Lung (tissue), 12 donors: ENCODE results near the gene COL4A3. TPM values are rescaled to one million over a fixed set of nuclear protein-coding genes. Genes with fewer than 3 reads are reported as not detected.
A peak's percentile ranks its signal among the peaks of the same experiment; 100 is the strongest.
"Not testable (repeated sequence)": the region's sequence is repeated elsewhere in the genome, so short reads cannot be mapped to it uniquely, and the experiment has no call there.

Experiments
- ATAC-seq: fragments of 200-7000 bp; cut with Tn5 transposase; one replicate; pipeline ENCODE4 v1.9.1; 2020; ENCODE audit warnings: moderate number of reproducible peaks; ENCODE audit not compliant: insufficient read depth, low FRiP score
- DNase-seq, 3 donors: peaks; one replicate each; pipeline ENCODE4 v3.0.0-alpha.2; 2013 to 2017
- H3K27ac ChIP-seq, 2 donors: one replicate each; pipeline ENCODE4 v1.5.1; 2013; ENCODE audit warnings: mild to moderate bottlenecking in 2 of 2, moderate library complexity in 2 of 2, control low read depth in 1 of 2, inconsistent platforms in 1 of 2, low read depth in 1 of 2, low read length in 1 of 2
- H3K27me3 ChIP-seq, 3 donors: one replicate each; pipeline ENCODE4 v1.5.1; 2013; ENCODE audit warnings: low read length in 2 of 3; ENCODE audit not compliant: control insufficient read depth in 3 of 3, insufficient read depth in 3 of 3
- H3K36me3 ChIP-seq, 4 donors: one replicate each; pipeline ENCODE4 v1.5.1; 2013; ENCODE audit warnings: low read length in 4 of 4, mild to moderate bottlenecking in 1 of 4, moderate library complexity in 1 of 4; ENCODE audit not compliant: control insufficient read depth in 4 of 4, insufficient read depth in 4 of 4
- H3K4me1 ChIP-seq, 5 donors: one replicate each; pipeline ENCODE4 v1.5.1; 2013; ENCODE audit warnings: low read length in 5 of 5, mild to moderate bottlenecking in 2 of 5, moderate library complexity in 1 of 5; ENCODE audit not compliant: control insufficient read depth in 5 of 5, insufficient read depth in 5 of 5
- H3K4me3 ChIP-seq: one replicate; pipeline ENCODE4 v1.5.1; 2013; ENCODE audit warnings: mild to moderate bottlenecking, control low read depth, moderate library complexity
- H3K9ac ChIP-seq, 2 donors: one replicate each; pipeline ENCODE4 v1.5.1; 2013; ENCODE audit warnings: low read length in 2 of 2, control low read depth in 1 of 2; ENCODE audit not compliant: insufficient read depth in 1 of 2
- H3K9me3 ChIP-seq, 4 donors: one replicate each; pipeline ENCODE4 v1.5.1; 2013; ENCODE audit warnings: low read length in 3 of 4, mild to moderate bottlenecking in 1 of 4, moderate library complexity in 1 of 4; ENCODE audit not compliant: control insufficient read depth in 4 of 4, insufficient read depth in 3 of 4
- WGBS, 2 donors: extraction: QIAGEN DNeasy Blood & Tissue Kit; methylation state at CpG; one replicate each; pipeline ENCODE4 v1.1.7; 2013; 5-methylcytosine and 5-hydroxymethylcytosine counted together
- polyA plus RNA-seq, 2 donors: library from polyadenylated mRNA; stranded (reverse); fragments of 200-250 nt; gene quantifications; one replicate each; pipeline ENCODE4 v1.2.1, GENCODE V29; 2013
- total RNA-seq, 2 donors: library from RNA; depleted of rRNA in 1 of 2; stranded (reverse); fragments of >200 nt in 1 of 2; gene quantifications; one replicate each; pipeline ENCODE4 v1.2.1, GENCODE V29; 2014 to 2021
- TF ChIP-seq, protein P1 (sequence below): IDR thresholded peaks from 2 replicates; pipeline ENCODE4 v1.5.1; 2012; ENCODE audit warnings: mild to moderate bottlenecking; ENCODE audit errors: control extremely low read depth, extremely low read depth
- donor health status: control.
- donor health status: control.
- donor health status: Bipolar disorder and iron deficiency.
- donor health status: healthy.
- donor health status: DM: yes; HTN: yes; CAD: no.

COL4A3 gene
- total and polyA plus RNA-seq, 4 donors = 3.5 to 34.2 (median 20.2) TPM

DNA sequence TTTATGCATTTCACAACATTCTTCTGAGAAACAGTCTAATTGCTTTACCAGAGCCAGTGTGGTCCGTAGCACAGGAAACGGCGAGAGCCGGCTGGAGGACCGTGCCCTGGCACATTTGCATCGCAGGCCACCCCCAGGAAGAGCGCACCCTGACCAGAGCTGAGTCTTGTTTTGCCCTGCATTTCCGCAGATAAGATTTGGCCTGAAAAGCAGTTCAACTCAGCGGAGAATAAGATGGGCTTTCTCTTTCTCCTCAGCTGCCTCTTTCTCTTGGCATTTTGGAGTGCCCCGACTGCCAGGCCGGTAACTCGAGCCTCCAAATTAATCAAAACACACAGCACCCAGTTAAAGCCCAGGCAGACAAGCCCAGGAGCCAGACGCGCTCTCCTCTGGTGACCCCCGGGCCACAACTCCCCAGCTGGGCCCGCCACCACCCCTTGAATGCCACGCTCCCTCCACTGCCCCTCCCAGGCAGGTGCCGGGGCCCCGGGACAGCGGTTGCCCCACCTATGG lies 883 bp upstream of the COL4A3 start:
- Histone ChIP-seq H3K27me3 (peaks cover 0 to 48% (median 39%) of the 10 kb centered on the region in 3 donors), H3K4me3 (peak overlapping the region; percentile 39), H3K9ac (no peak overlapping the region), H3K27ac (peak overlapping the region in 1 of 2 donors; percentile 85), H3K36me3 (no peaks in the 10 kb centered on the region), H3K4me1 (peaks cover 0 to 9% (median 0%) of the 10 kb centered on the region in 5 donors), H3K9me3 (peaks cover 0 to 2% (median 0%) of the 10 kb centered on the region in 4 donors)
- DNase-seq (peak in 1 of 3 donors; percentile 8), ATAC-seq (no peak)
- TF ChIP-seq, protein P1, sequence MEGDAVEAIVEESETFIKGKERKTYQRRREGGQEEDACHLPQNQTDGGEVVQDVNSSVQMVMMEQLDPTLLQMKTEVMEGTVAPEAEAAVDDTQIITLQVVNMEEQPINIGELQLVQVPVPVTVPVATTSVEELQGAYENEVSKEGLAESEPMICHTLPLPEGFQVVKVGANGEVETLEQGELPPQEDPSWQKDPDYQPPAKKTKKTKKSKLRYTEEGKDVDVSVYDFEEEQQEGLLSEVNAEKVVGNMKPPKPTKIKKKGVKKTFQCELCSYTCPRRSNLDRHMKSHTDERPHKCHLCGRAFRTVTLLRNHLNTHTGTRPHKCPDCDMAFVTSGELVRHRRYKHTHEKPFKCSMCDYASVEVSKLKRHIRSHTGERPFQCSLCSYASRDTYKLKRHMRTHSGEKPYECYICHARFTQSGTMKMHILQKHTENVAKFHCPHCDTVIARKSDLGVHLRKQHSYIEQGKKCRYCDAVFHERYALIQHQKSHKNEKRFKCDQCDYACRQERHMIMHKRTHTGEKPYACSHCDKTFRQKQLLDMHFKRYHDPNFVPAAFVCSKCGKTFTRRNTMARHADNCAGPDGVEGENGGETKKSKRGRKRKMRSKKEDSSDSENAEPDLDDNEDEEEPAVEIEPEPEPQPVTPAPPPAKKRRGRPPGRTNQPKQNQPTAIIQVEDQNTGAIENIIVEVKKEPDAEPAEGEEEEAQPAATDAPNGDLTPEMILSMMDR = no peak
- 1 to 3% methylated on average over 20 of the region's 20 CpGs for WGBS, 2 donors

DNA sequence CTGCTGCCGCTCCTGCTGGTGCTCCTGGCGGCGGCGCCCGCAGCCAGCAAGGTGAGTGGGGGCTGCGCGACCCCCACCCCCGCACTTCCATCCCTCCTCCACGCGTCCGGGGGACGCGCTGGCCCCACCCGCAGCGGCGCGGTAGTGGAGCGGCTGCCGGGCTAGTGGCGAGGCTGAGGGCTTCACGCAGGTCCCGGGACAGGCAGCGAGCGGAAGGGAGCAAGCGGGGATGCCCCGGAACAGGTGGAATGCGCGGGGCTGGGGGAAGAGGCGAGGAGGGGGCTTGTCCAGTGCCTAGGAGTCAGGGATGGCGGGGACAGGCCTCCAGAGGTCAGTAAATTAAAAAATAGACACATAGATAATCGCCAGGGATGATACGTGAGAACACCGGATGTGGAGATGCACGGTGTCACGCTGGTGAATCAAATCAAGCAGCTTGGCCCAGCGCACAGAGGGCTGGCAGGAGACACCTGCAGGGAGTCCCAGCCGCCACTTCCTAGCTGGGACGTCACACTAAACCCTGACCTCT lies 403 bp downstream of the COL4A3 start:
- H3K27me3 ChIP-seq = peaks cover 0 to 48% (median 39%) of the 10 kb centered on the region in 3 donors
- H3K36me3 ChIP-seq = no peaks in the 10 kb centered on the region
- TF ChIP-seq, protein P1 = no peak
- peak overlapping the region in 1 of 2 donors; percentile 57 for H3K27ac ChIP-seq
- ATAC-seq = no peak
- DNase-seq = no peak
- H3K4me3 ChIP-seq = peak overlapping the region; percentile 40
- peaks cover 0 to 2% (median 0%) of the 10 kb centered on the region in 4 donors for H3K9me3 ChIP-seq
- no peak overlapping the region for H3K9ac ChIP-seq
- WGBS, 2 donors = 2 to 3% methylated on average over 38 of the region's 38 CpGs
- H3K4me1 ChIP-seq = peaks cover 0 to 9% (median 0%) of the 10 kb centered on the region in 5 donors

DNA sequence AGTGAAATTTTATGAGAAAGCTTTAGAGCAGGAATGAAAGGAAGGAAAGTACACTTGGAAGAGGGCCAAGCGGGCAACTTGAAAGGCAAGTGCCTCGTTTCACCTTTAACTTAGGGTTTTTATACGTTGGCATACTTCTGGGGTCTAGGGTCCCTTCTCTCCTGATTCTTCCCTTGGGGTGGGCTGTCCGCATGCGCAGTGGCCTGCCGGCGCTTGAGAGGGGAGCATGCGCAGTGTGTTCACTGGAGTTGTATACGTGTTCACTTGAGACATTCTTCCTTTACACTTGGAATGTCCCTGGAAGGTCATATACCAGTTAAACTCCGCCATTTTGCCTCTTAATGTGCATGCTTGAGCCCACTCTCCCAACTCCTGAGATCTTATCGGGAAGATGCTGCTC lies 7.4 kb downstream of the COL4A3 start:
- not testable (repeated sequence) for H3K4me1 ChIP-seq, ATAC-seq, H3K9me3 ChIP-seq, H3K27ac ChIP-seq, H3K9ac ChIP-seq, H3K27me3 ChIP-seq, H3K4me3 ChIP-seq, DNase-seq, H3K36me3 ChIP-seq
- 90 to 93% methylated on average over 11 of the region's 11 CpGs for WGBS, 2 donors

DNA sequence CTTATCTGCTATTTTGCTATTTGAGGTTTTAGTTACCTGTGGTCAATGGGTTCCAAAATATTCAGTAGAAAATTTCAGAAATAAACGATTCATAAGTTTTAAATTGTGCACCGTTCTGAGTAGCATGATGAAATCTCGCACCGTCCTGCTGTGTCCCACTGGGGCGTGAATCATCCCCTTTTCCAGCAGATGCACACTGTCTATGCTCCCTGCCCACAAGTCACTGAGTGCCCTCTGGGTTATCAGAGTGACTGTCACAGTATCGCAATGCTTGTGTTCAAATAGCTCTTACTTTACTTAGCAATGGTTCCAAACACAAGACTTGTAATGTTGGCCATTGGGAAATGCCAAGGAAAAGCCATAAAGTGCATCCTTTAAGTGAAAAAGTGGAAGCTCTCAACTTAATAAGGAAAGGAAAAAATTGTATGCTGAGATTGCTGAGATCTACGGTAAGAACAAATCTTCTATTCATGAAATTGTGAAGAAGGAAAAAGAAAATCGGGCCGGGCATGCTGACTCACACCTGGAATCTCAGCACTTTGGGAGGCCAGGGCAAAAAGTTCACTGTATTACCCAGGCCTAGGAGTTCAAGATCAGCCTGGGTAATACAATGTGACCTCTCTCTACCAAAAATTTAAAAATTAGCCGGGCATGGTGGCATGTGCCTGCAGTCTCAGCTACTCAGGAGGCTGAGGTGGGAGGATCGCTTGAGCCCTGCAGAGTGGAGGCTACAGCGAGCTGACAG lies 13.3 kb downstream of the COL4A3 start:
- H3K9ac ChIP-seq = no peak overlapping the region
- DNase-seq (no peak), ATAC-seq (no peak)
- H3K4me1 ChIP-seq = peaks cover 0 to 2% (median 0%) of the 10 kb centered on the region in 5 donors
- H3K27ac ChIP-seq = no peak overlapping the region
- TF ChIP-seq, protein P1 = no peak
- no peak overlapping the region for H3K4me3 ChIP-seq
- H3K27me3 ChIP-seq = no peaks in the 10 kb centered on the region
- no peaks in the 10 kb centered on the region for H3K9me3 ChIP-seq
- WGBS, 2 donors = 90 to 95% methylated on average over 12 of the region's 12 CpGs
- no peaks in the 10 kb centered on the region for H3K36me3 ChIP-seq
